ENCODE measurements around the gene WFIKKN2.

DNA sequence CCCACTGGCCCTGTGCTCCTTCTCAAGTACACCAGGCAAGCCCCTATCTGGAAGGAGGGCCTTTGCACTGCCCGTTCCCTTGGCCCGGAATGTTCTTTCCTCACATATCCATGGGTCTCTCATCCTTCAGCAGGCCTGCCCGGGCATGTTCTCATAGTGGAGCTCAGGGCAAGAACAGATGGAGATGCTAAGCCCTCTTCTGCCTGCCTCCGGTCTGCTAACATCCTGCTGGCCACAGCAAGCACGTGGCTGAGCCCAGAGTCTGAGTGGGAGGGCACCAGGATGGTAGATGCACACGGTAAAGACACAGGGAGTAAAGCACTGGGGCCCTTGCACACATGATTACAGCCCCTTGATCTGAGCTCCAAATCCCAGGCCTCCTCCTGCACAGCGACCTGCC, 48.3 kb upstream of the WFIKKN2 start:
- TF ChIP-seq, protein P1, sequence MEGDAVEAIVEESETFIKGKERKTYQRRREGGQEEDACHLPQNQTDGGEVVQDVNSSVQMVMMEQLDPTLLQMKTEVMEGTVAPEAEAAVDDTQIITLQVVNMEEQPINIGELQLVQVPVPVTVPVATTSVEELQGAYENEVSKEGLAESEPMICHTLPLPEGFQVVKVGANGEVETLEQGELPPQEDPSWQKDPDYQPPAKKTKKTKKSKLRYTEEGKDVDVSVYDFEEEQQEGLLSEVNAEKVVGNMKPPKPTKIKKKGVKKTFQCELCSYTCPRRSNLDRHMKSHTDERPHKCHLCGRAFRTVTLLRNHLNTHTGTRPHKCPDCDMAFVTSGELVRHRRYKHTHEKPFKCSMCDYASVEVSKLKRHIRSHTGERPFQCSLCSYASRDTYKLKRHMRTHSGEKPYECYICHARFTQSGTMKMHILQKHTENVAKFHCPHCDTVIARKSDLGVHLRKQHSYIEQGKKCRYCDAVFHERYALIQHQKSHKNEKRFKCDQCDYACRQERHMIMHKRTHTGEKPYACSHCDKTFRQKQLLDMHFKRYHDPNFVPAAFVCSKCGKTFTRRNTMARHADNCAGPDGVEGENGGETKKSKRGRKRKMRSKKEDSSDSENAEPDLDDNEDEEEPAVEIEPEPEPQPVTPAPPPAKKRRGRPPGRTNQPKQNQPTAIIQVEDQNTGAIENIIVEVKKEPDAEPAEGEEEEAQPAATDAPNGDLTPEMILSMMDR (IDR thresholded peaks at IDR 0.05; ENCODE audit: poor library complexity), result no peak
- no peak for TF ChIP-seq EZH2phosphoT487 (IDR thresholded peaks at IDR 0.05; ENCODE audit: low read depth, severe bottlenecking, unreplicated experiment)

Data from hepatocyte (in vitro differentiated cells).